PC-9 (cell line): Measurements from ENCODE around the gene HDAC7.

Experiments
- CTCF ChIP-seq: fragments of 200-600 bp; sonication (generic); conservative IDR thresholded peaks from 2 replicates; pipeline ENCODE4 v1.6.1; 2017; ENCODE audit warnings: mixed run types, antibody characterized with exemption, mild to moderate bottlenecking, moderate library complexity
- EZH2 ChIP-seq: fragments of 200-600 bp; sonication (generic); IDR thresholded peaks from 2 replicates; pipeline ENCODE4 v1.8.0; 2017; ENCODE audit warnings: antibody characterized with exemption, low read depth

GRCh38 chr12:47804171-47804570, 15.5 kb downstream of the HDAC7 start:
- TF ChIP-seq CTCF = no peak
- TF ChIP-seq EZH2 = no peak
